ENCODE data around the gene MCF2L2.

MCF2L2 gene

DNA sequence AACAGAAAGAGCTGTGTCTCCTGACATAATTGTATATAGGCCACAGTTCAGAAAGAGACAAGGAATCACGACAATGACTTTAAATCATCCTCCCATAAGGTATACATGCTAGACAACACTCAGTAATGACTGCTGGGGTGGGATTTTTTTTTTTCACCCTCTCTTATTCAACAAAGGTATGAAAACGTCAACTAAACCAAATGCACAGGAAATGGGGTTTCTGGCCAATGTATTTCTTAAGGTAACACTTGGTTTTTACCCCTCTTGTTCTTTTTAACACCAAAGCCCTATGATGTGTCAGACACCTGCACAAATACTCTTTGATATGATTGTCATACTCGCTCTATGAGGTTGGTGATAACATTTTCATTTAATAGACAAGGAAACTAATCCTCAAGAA is 78.3 kb downstream of the MCF2L2 start:
- TF ChIP-seq, protein P1, sequence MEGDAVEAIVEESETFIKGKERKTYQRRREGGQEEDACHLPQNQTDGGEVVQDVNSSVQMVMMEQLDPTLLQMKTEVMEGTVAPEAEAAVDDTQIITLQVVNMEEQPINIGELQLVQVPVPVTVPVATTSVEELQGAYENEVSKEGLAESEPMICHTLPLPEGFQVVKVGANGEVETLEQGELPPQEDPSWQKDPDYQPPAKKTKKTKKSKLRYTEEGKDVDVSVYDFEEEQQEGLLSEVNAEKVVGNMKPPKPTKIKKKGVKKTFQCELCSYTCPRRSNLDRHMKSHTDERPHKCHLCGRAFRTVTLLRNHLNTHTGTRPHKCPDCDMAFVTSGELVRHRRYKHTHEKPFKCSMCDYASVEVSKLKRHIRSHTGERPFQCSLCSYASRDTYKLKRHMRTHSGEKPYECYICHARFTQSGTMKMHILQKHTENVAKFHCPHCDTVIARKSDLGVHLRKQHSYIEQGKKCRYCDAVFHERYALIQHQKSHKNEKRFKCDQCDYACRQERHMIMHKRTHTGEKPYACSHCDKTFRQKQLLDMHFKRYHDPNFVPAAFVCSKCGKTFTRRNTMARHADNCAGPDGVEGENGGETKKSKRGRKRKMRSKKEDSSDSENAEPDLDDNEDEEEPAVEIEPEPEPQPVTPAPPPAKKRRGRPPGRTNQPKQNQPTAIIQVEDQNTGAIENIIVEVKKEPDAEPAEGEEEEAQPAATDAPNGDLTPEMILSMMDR (IDR thresholded peaks at IDR 0.05; ENCODE audit: low read depth, low read length), result no peak
- no peak for TF ChIP-seq POLR2A (IDR thresholded peaks at IDR 0.05; ENCODE audit: extremely low read depth, insufficient read length)
- TF ChIP-seq, protein P2, sequence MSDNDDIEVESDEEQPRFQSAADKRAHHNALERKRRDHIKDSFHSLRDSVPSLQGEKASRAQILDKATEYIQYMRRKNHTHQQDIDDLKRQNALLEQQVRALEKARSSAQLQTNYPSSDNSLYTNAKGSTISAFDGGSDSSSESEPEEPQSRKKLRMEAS (IDR thresholded peaks at IDR 0.05; ENCODE audit: low read depth, low read length), result no peak
- no peak for TF ChIP-seq MYC (IDR thresholded peaks at IDR 0.05; ENCODE audit: low read depth, low read length)
- no peak for DNase-seq (ENCODE audit: low read depth)
- H3K4me3 ChIP-seq (ENCODE audit: low read depth, low read length), result no peak overlapping the region

DNA sequence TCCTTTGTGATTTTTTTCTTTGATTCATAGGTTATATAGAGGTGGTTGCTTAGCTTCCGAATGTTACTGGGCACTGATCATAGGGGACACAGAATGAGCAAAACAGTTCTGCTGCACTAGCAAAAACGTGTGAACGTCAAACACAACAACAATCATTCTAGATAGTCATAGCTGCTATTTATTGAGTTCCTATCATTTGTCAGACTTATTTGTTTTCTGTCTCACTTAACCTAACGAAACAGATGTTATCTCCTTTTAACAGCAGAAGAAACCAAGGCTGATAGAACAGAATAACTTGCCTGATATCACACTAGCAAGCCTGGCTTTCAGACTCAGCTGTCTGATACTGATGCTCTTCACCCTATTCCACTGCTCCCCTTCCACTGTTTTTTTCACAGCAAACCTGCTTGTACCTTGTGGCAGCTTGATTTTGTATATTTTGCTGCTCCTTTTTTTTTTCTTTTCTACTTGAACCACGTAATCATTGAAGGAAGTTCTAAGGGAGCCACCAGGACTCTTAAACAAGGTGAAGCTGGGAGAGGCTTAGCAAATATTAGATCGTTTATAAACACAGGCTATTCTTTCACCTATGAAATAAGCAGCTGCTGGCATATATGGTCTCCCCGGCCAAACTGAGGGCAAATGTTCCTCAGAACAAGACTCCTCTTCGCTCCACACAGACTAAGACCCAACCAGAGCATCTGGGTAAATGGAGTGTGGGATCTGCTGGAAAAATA is 78.8 kb downstream of the MCF2L2 start:
- no peak for DNase-seq (ENCODE audit: low read depth)
- TF ChIP-seq MYC (IDR thresholded peaks at IDR 0.05; ENCODE audit: low read depth, low read length) (no peak), POLR2A (IDR thresholded peaks at IDR 0.05; ENCODE audit: extremely low read depth, insufficient read length) (no peak)
- TF ChIP-seq, protein P1 (IDR thresholded peaks at IDR 0.05; ENCODE audit: low read depth, low read length), result no peak
- TF ChIP-seq, protein P2 (IDR thresholded peaks at IDR 0.05; ENCODE audit: low read depth, low read length), result no peak
- H3K4me3 ChIP-seq (ENCODE audit: low read depth, low read length), result no peak overlapping the region

DNA sequence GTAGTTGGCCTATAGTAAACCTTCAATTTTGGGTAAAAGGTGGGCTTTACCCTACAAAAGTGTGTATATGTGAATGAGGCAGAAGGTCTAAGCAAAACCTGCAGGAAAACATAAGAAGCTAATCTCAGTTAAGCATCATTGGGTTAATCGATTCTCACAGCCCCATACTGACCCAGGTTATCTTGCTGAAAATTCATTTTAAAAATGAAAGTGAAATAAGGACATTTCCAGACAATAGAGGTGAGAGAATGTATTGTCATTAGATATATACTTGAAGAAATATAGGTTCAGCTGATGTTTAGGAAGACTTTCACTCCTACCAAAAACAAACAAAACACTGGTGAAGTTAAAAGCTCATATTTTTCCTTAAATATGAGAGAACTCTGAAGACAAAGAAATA is 85.6 kb downstream of the MCF2L2 start:
- TF ChIP-seq, protein P1 (IDR thresholded peaks at IDR 0.05; ENCODE audit: low read depth, low read length), result no peak
- no peak overlapping the region for H3K4me3 ChIP-seq (ENCODE audit: low read depth, low read length)
- no peak for DNase-seq (ENCODE audit: low read depth)

DNA sequence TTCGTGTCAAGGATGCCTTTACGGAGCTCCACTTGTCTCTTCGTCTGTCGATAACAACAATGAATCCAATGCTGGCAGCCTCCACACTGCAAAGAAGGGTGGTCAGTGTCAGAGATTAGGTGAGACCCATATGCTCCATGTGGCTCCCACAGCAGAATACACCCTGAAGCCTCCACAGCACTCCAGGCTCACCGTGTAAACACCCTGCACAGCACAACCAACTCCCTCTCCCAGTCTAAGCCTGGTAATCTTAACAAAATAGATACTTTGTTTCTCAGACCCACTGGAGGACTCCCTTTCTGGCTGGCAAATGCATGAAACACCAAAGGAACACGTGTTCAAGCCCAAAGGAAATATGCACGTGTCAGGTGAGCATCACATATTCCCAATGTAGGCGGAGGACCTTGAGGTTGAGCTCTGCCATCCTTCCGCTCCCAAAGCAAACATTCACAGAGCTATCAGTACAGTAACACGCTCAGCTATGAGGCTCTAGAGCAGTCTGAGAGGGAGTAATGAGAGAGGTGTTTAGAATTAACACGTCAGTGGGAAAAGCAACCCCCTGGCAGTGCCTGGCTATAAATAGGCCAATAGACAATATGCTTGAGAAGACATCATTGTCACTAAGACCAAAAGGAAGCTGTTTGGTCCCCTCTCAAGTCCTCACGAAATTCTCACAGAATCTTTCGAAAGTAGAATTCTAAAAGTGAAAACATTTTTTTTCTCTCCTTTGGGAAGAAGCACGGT is 86.7 kb downstream of the MCF2L2 start:
- TF ChIP-seq POLR2A (IDR thresholded peaks at IDR 0.05; ENCODE audit: extremely low read depth, insufficient read length), result no peak
- no peak for TF ChIP-seq MYC (IDR thresholded peaks at IDR 0.05; ENCODE audit: low read depth, low read length)
- TF ChIP-seq, protein P1 (IDR thresholded peaks at IDR 0.05; ENCODE audit: low read depth, low read length), result no peak
- TF ChIP-seq, protein P2 (IDR thresholded peaks at IDR 0.05; ENCODE audit: low read depth, low read length), result 0 out of 2 replicates have a peak, but pooled peaks have one; percentile 13
- DNase-seq (ENCODE audit: low read depth), result no peak
- H3K4me3 ChIP-seq (ENCODE audit: low read depth, low read length), result no peak overlapping the region

DNA sequence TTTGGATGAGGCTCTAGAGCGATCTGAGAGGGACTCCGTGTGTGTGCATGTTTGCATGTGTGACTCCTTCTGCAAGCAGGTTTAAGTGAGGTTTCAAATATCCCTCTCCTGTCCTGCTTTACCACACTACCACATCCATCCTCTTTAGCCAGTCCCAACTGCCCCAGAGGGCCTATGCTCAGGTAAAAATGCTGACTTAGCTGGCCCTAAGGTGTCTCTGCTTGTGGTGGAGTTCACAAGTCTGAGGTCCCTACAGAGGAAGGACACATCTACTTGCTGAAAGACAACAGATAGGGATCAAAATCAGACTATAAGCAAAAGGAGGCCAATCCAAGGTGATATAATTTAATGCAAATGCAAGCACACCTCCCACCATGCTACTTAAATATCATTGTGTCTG is 88.2 kb downstream of the MCF2L2 start:
- DNase-seq (ENCODE audit: low read depth), result no peak
- TF ChIP-seq, protein P1 (IDR thresholded peaks at IDR 0.05; ENCODE audit: low read depth, low read length), result no peak
- no peak for TF ChIP-seq MYC (IDR thresholded peaks at IDR 0.05; ENCODE audit: low read depth, low read length)
- no peak for TF ChIP-seq POLR2A (IDR thresholded peaks at IDR 0.05; ENCODE audit: extremely low read depth, insufficient read length)
- TF ChIP-seq, protein P2 (IDR thresholded peaks at IDR 0.05; ENCODE audit: low read depth, low read length), result no peak
- no peak overlapping the region for H3K4me3 ChIP-seq (ENCODE audit: low read depth, low read length)

Data from NB4 (cell line).